ENCODE data around the gene BMPR1B.

DNA sequence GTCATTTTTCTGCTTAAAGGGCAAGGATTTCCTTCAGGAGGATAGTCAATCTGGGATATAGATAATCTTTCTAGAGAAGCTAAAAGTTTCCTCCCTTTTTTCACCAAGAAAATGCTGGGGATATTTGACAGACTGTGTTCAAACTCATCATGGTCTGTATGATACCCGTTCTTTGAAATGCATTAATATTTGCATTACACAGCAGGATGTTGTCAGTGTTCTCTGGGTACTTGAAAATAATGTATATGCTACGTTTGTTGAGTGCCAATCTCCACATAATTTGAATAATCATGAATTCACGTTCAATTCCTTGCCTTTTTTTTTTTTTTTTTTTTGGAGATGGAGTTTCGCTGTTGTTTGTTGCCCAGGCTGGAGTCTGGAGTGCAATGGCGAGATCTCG, 18.0 kb upstream of the BMPR1B start:
- TF ChIP-seq CTCF (IDR thresholded peaks at IDR 0.05; ENCODE audit: borderline replicate concordance, extremely low read depth, low read length, poor library complexity, severe bottlenecking), result no peak
- TF ChIP-seq EZH2 (IDR thresholded peaks at IDR 0.05; ENCODE audit: borderline replicate concordance, low read depth, low read length, severe bottlenecking), result no peak

Measured in DND-41 (cell line).